Calu3 (cell line): ENCODE measurements around the gene COL9A3. TPM values are rescaled to one million over a fixed set of nuclear protein-coding genes. Genes with fewer than 3 reads are reported as not detected.

Experiments
- BruUV-seq: library from RNA; stranded (reverse); fragments of 400-500 nt; replicated peaks from 2 replicates; lab custom pipeline; 2021; lab: Mats Ljungman, UMichigan
- CTCF ChIA-PET: fragments of 300-600 bp; sonication (Branson Sonifier 250); formaldehyde crosslinking; loops from one replicate; lab custom pipeline; 2022; ENCODE audit warnings: antibody characterized with exemption; lab: Charles Lee
- DNase-seq: peaks from one replicate; pipeline ENCODE4 v3.0.0; 2022
- H3K27ac Mint-ChIP-seq: one replicate; pipeline ENCODE4 v1.8.0; 2022; ENCODE audit warnings: mixed read lengths; ENCODE audit not compliant: unreplicated experiment
- H3K27me3 Mint-ChIP-seq: one replicate; pipeline ENCODE4 v1.8.0; 2022; ENCODE audit warnings: mixed read lengths; ENCODE audit not compliant: unreplicated experiment
- H3K36me3 Mint-ChIP-seq: one replicate; pipeline ENCODE4 v1.8.0; 2022; ENCODE audit warnings: mild to moderate bottlenecking, moderate library complexity, mixed read lengths; ENCODE audit not compliant: insufficient read depth, unreplicated experiment
- H3K4me1 Mint-ChIP-seq: one replicate; pipeline ENCODE4 v1.8.0; 2022; ENCODE audit warnings: mild to moderate bottlenecking, low read depth, mixed read lengths; ENCODE audit not compliant: unreplicated experiment
- H3K4me3 Mint-ChIP-seq: one replicate; pipeline ENCODE4 v1.8.0; 2022; ENCODE audit warnings: mild to moderate bottlenecking, low read depth, moderate library complexity, mixed read lengths; ENCODE audit not compliant: unreplicated experiment
- H3K9me3 Mint-ChIP-seq: one replicate; pipeline ENCODE4 v1.8.0; 2022; ENCODE audit warnings: low read depth, mixed read lengths; ENCODE audit not compliant: unreplicated experiment
- CTCF ChIP-seq: fragments of 200-600 bp; IDR thresholded peaks from one replicate; pipeline ENCODE4 v1.8.0; 2022; ENCODE audit warnings: antibody characterized with exemption; ENCODE audit not compliant: unreplicated experiment
- intact Hi-C: fragments of 100-400 bp; cut with micrococcal nuclease; formaldehyde crosslinking; loops from one replicate; pipeline ENCODE4 v1.10.0; 2022; ENCODE audit not compliant: unreplicated experiment
- total RNA-seq: library from RNA; stranded (reverse); gene quantifications from 2 replicates; pipeline ENCODE4 v1.2.3, GENCODE V29; 2022

Gene COL9A3
- total RNA-seq, 1 experiment from 2014 or later, result 2.7 TPM

GRCh38 chr20:62802026-62802712, 14.7 kb upstream of the COL9A3 start:
- BruUV-seq, result no TSS peak
- Mint-ChIP-seq H3K4me1 (peaks cover 38% of the 10 kb centered on the region), H3K27me3 (no peaks in the 10 kb centered on the region), H3K36me3 (peaks cover 79% of the 10 kb centered on the region), H3K27ac (no peak overlapping the region), H3K9me3 (no peaks in the 10 kb centered on the region), H3K4me3 (no peak overlapping the region)
- no peak for DNase-seq
- no peak for TF ChIP-seq CTCF
- CTCF ChIA-PET, result interaction anchor here (1.2 kb wide), 1 partner anchor 8 kb away, joined by 3 read pairs; no protein-coding TSS in a partner anchor
- intact Hi-C loops, result no loop called here

DNA sequence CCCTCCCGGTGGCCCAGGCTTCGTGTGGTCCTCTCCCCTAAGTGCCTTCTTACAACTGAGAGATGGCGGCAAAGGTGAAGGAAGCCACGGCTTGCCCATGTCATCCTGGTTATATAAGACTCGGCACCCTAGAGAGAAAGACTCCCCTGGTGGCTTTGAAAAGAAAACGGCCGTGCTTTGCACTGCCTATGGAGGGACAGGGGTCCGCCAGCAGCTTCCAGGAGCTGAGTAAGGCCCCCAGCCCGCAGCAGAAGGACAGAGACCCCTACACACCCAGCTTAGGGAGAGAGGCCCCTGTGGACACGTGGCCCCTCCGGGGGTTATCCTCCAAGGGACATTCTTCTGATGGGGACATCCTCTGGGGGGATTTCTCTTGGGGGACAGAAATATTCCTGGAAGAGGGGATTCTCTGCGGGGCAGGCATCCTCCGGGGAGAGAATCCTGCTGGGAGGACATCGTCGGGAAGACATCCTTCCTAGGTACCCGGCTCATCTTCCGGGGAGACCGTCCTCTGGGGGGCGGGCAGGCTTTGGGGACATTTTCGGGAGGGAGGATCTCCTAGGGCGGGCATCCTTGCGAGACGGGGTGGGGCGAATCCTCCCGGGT, 12.7 kb upstream of the COL9A3 start:
- no peaks in the 10 kb centered on the region for H3K27me3 Mint-ChIP-seq
- H3K4me1 Mint-ChIP-seq, result peaks cover 31% of the 10 kb centered on the region
- H3K36me3 Mint-ChIP-seq, result peaks cover 79% of the 10 kb centered on the region
- TF ChIP-seq CTCF, result no peak
- BruUV-seq, result no TSS peak
- peak overlapping the region; percentile 94 for H3K27ac Mint-ChIP-seq
- H3K9me3 Mint-ChIP-seq, result no peaks in the 10 kb centered on the region
- CTCF ChIA-PET, result interaction anchor here (1.4 to 1.6 kb wide), 2 partner anchors 10 to 19 kb away, joined by 5 to 10 read pairs; no protein-coding TSS in a partner anchor
- DNase-seq, result no peak
- intact Hi-C loops, result no loop called here
- H3K4me3 Mint-ChIP-seq, result peak overlapping the region; percentile 92

DNA sequence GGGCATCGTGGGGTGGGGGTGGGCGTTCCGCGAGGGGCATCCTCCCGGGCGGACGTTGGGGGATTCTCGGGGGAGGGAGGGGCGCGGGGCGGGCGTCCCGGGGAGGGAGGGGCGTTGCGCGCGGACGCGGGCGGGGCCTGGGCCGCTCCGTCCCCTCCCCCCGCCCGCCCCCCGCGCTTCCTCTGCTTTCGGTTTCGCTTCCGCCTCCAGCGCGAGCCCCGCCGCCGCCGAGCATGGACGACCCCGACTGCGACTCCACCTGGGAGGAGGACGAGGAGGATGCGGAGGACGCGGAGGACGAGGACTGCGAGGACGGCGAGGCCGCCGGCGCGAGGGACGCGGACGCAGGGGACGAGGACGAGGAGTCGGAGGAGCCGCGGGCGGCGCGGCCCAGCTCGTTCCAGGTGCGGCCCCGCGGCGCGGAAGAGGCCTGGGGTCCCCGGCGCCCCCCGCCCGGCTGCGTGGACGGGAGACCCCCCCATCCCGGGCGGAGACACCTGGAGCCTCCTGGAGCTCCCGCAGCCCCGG, 12.2 kb upstream of the COL9A3 start, which contains the start of gene OGFR:
Gene OGFR (plus strand): TSS at position 209 of the 528 bp plus-strand sequence. CDS start 25 bp downstream, at position 234.
- Mint-ChIP-seq H3K36me3 (peaks cover 79% of the 10 kb centered on the region), H3K9me3 (no peaks in the 10 kb centered on the region), H3K4me3 (peak within 1 kb of the TSS; percentile 92), H3K27me3 (no peaks in the 10 kb centered on the region), H3K4me1 (peaks cover 31% of the 10 kb centered on the region), H3K27ac (peak within 1 kb of the TSS; percentile 94)
- no peak for TF ChIP-seq CTCF
- intact Hi-C loops, result no loop called here
- no TSS peak for BruUV-seq
- peak; percentile 77 for DNase-seq
- CTCF ChIA-PET, result interaction anchor here (1.4 to 1.6 kb wide), 2 partner anchors 10 to 18 kb away, joined by 5 to 10 read pairs; no protein-coding TSS in a partner anchor

- Mint-ChIP-seq H3K27me3 (no peaks in the 10 kb centered on the region), H3K4me3 (peak overlapping the region; percentile 92), H3K27ac (peak overlapping the region; percentile 94), H3K9me3 (no peaks in the 10 kb centered on the region), H3K4me1 (peaks cover 31% of the 10 kb centered on the region), H3K36me3 (peaks cover 78% of the 10 kb centered on the region)
- CTCF ChIA-PET, result interaction anchor here (1.4 to 1.6 kb wide), 2 partner anchors 11 to 17 kb away, joined by 5 to 10 read pairs; no protein-coding TSS in a partner anchor
- DNase-seq, result peak; percentile 61
- TF ChIP-seq CTCF, result peak; percentile 14
- intact Hi-C loops, result no loop called here
- BruUV-seq, result no TSS peak
Measured at GRCh38 chr20:62805155-62805710, 11.6 kb upstream of the COL9A3 start.
